ENCODE data around the gene SYT9. TPM values are rescaled to one million over a fixed set of nuclear protein-coding genes. Genes with fewer than 3 reads are reported as not detected.
"Not testable (repeated sequence)": the region's sequence is repeated elsewhere in the genome, so short reads cannot be mapped to it uniquely, and the experiment has no call there.

Gene SYT9
- total and polyA plus RNA-seq, 8 donors = 0.10 to 0.89 (median 0.31) TPM; not detected in 3

- intact Hi-C loops (cut with DNase I; ENCODE audit: low total_unique reads) = no loop called here
- Histone ChIP-seq H3K4me3 (no peak overlapping the region), H3K9me3 (no peaks in the 10 kb centered on the region), H3K4me1 (no peaks in the 10 kb centered on the region), H3K36me3 (no peaks in the 10 kb centered on the region), H3K27me3 (no peaks in the 10 kb centered on the region), H3K27ac (no peak overlapping the region)
- no peak for DNase-seq
- TF ChIP-seq CTCF (IDR thresholded peaks at IDR 0.05) (no peak), POLR2A (IDR thresholded peaks at IDR 0.05) (no peak), POLR2AphosphoS5 (IDR thresholded peaks at IDR 0.05) (no peak), EP300 (IDR thresholded peaks at IDR 0.05) (no peak)
Measured at GRCh38 chr11:7320306-7320705, 68.6 kb downstream of the SYT9 start.

GRCh38 chr11:7321473-7322450 lies 70.1 kb downstream of the SYT9 start:
- H3K36me3 ChIP-seq = no peaks in the 10 kb centered on the region
- no peak overlapping the region for H3K4me3 ChIP-seq
- H3K9me3 ChIP-seq = no peaks in the 10 kb centered on the region
- H3K4me1 ChIP-seq = no peaks in the 10 kb centered on the region
- H3K27me3 ChIP-seq = no peaks in the 10 kb centered on the region
- WGBS, 5 donors = 57 to 63% (median 62%) methylated on average over 7 of the region's 7 CpGs
- TF ChIP-seq POLR2A (IDR thresholded peaks at IDR 0.05) (no peak), EP300 (IDR thresholded peaks at IDR 0.05) (no peak), CTCF (IDR thresholded peaks at IDR 0.05) (no peak)
- H3K27ac ChIP-seq = no peak overlapping the region
- DNase-seq = no peak
- intact Hi-C loops (cut with DNase I; ENCODE audit: low total_unique reads) = no loop called here

GRCh38 chr11:7332451-7332850 lies 80.7 kb downstream of the SYT9 start:
- H3K36me3 ChIP-seq = no peaks in the 10 kb centered on the region
- H3K9me3 ChIP-seq = peaks cover 0 to 6% (median 0%) of the 10 kb centered on the region in 4 donors
- no peak for DNase-seq
- intact Hi-C loops (cut with DNase I; ENCODE audit: low total_unique reads) = no loop called here
- TF ChIP-seq CTCF (IDR thresholded peaks at IDR 0.05) (no peak), EP300 (IDR thresholded peaks at IDR 0.05) (no peak), POLR2A (IDR thresholded peaks at IDR 0.05) (no peak), POLR2AphosphoS5 (IDR thresholded peaks at IDR 0.05) (no peak)
- H3K4me3 ChIP-seq = no peak overlapping the region
- H3K4me1 ChIP-seq = no peaks in the 10 kb centered on the region
- WGBS, 5 donors = 60 to 87% (median 67%) methylated on average over 1 of the region's 1 CpG
- no peak overlapping the region for H3K27ac ChIP-seq
- no peaks in the 10 kb centered on the region for H3K27me3 ChIP-seq

- 70 to 84% (median 75%) methylated on average over 2 of the region's 2 CpGs for WGBS, 5 donors
- no peaks in the 10 kb centered on the region for H3K4me1 ChIP-seq
- H3K4me3 ChIP-seq = no peak overlapping the region
- H3K9me3 ChIP-seq = peaks cover 0 to 6% (median 0%) of the 10 kb centered on the region in 4 donors
- no peaks in the 10 kb centered on the region for H3K36me3 ChIP-seq
- TF ChIP-seq POLR2AphosphoS5 (IDR thresholded peaks at IDR 0.05) (no peak), CTCF (IDR thresholded peaks at IDR 0.05) (no peak), EP300 (IDR thresholded peaks at IDR 0.05) (no peak), POLR2A (IDR thresholded peaks at IDR 0.05) (no peak)
- DNase-seq = peak in 1 of 2 donors; percentile 42
- no peak overlapping the region for H3K27ac ChIP-seq
- H3K27me3 ChIP-seq = no peaks in the 10 kb centered on the region
- intact Hi-C loops (cut with DNase I; ENCODE audit: low total_unique reads) = no loop called here
Measured at GRCh38 chr11:7332962-7333361, 81.3 kb downstream of the SYT9 start.

GRCh38 chr11:7335442-7335841 lies 83.7 kb downstream of the SYT9 start:
- H3K9me3 ChIP-seq; H3K27me3 ChIP-seq; H3K4me3 ChIP-seq; DNase-seq; H3K27ac ChIP-seq; H3K4me1 ChIP-seq; intact Hi-C loops (cut with DNase I; ENCODE audit: low total_unique reads); H3K36me3 ChIP-seq: not testable (repeated sequence)
- WGBS, 5 donors = 58 to 87% (median 60%) methylated on average over 2 of the region's 2 CpGs

Data from stomach (tissue), 9 donors.